Omental fat pad (tissue), 4 donors: ENCODE measurements around the gene HDGFL2. TPM values are rescaled to one million over a fixed set of nuclear protein-coding genes. Genes with fewer than 3 reads are reported as not detected.

Experiments
- ATAC-seq: fragments of 150-250 bp; one replicate; pipeline ENCODE4 v1.9.1; 2016; ENCODE audit warnings: mild to moderate bottlenecking, moderate library complexity; ENCODE audit not compliant: low FRiP score
- DNase-seq: peaks from one replicate; pipeline ENCODE4 v3.0.0-alpha.2; 2019; ENCODE audit warnings: low spot score
- CTCF ChIP-seq, 3 donors: fragments of 450-650 bp; IDR thresholded peaks; one replicate each; pipeline ENCODE4 v1.5.1; 2016 to 2017; ENCODE audit warnings: antibody characterized with exemption in 3 of 3, mild to moderate bottlenecking in 3 of 3, moderate library complexity in 2 of 3
- total RNA-seq, 4 donors: library from RNA; depleted of rRNA; stranded (reverse); fragments of >200 nt; gene quantifications; one replicate each; pipeline ENCODE4 v1.1.0, GENCODE V29; 2016

Gene HDGFL2
- total RNA-seq, 4 donors from 2014 or later = 17.3 to 40.8 (median 25.2) TPM

DNA sequence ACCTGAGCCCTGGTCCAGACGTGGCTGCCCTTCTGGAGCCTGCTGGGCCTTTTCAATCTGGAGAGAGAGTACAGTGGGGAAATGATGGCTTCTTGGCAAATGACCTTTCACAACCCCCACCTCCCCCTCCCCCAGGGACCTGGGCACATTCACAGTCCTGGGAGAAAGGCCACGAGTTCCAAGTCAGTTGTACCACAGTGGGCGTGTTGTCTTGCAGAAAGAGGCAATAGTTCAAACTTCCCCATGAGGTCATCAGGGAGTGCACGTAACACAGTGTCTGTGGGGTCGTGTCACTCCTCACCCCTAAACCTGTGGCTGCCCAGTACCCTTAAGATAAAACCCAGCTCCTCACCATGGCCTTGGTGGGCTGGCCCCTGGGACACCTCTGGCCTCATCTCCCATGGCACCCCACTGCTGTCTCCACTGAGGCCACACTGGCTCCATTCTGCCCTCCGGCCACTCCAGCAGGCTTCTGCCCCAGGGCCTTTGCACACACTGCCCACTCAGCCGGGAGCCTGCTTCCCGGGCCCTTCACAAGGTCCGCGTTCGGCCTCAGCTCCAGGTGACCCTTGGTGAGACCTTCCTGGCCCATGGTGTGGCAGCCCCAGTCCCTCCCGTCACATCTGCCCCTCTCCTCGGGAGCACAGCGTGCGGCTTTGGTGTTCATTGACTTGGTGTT lies 32.9 kb downstream of the HDGFL2 start:
- DNase-seq = no peak
- TF ChIP-seq CTCF (IDR thresholded peaks at IDR 0.05) = no peak
- no peak for ATAC-seq

DNA sequence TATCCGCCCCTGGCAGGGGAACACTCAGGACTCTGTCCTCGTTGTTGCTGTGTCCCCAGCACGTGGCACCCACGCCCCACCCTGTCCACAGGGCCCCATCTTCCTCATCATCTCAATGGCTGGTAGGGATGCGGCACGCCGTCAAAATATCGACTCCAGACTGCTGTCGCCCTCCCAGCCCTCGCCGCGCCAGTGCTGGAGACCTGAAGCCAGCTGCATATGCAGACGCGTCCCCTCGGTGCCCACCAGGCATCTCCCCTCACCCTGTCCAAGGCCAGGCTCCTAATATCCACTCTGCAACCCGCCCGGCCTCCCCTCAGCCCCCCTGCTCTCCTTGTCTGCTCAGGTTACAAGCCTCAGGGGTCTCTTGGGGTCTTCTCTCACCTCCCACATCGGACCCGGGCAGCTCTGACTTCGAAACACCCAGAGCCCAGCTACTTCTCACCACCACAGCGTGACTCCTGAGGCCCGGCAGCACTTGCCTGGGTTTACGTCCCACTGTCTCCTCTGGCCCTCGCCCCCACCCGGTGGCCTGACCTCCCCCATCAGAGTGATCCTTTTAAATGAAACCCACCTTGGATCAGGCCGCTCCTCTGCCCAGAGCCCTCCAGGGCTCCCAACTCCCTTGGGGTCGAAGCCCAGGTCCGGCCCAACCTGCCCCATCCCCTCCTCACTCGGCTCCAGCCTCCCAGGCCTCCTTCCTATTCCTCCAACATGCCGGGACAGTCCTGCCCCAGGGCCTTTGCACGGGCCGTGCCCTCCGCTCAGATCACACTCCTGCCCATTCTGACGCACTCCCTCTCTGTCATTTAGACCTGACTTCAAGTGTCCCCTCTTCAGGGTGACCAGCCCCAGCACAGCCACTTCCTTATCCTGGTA lies 33.7 kb downstream of the HDGFL2 start:
- DNase-seq = no peak
- no peak for ATAC-seq
- no peak for TF ChIP-seq CTCF (IDR thresholded peaks at IDR 0.05)

- DNase-seq (no peak), ATAC-seq (no peak)
- TF ChIP-seq CTCF (IDR thresholded peaks at IDR 0.05) = no peak
Measured at GRCh38 chr19:4506449-4507149, 34.5 kb downstream of the HDGFL2 start.

GRCh38 chr19:4507150-4507452 lies 35.0 kb downstream of the HDGFL2 start:
- no peak for ATAC-seq
- DNase-seq = no peak
- no peak for TF ChIP-seq CTCF (IDR thresholded peaks at IDR 0.05)

DNA sequence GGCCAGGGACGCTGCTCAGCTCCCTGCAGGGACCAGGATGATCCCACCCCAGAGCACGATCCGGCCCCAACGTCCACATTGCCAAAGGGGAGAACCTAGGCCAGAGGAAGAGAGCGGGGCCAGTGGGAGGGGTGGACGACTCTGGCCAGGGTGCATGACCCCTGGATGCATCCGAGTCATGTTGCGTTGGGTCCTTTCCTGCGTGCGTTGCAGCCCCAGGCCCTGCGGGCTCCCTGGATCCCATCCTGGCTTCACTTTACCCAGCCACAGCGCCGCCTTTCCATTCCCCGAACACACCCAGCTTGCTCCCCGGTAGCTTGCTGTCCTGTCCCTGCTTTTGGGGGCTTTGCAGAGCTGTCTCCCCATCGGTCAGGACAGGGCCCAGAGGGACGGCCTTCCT lies 35.7 kb downstream of the HDGFL2 start:
- TF ChIP-seq CTCF (IDR thresholded peaks at IDR 0.05) = no peak
- DNase-seq (no peak), ATAC-seq (no peak)

DNA sequence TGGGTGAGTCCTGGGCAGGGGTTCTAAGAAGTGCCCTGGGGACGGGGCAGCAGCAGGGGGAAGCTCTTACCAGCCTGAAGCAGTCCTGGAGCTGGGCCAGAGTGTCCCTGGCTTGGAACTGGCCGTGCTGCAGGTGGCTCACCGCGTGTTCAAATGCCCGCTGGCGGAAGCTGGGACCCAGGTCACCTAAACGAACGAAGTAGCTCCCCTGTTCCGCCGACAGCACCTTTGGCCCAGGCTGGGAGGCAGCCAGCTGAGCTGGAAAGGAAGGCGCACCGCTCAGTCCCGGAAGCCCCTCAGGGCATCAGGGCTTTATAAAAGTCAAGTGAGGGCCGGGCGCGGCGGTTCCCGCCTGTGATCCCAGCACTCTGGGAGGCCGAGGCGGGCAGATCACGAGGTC lies 36.6 kb downstream of the HDGFL2 start:
- DNase-seq (no peak), ATAC-seq (no peak)
- TF ChIP-seq CTCF (IDR thresholded peaks at IDR 0.05) = no peak
